ENCODE results near the gene CREB3. TPM values are rescaled to one million over a fixed set of nuclear protein-coding genes. Genes with fewer than 3 reads are reported as not detected.
A peak's percentile ranks its signal among the peaks of the same experiment; 100 is the strongest.

CREB3 gene
- total and polyA plus RNA-seq, 2 donors from 2014 or later = 40.5 to 52.0 TPM

DNA sequence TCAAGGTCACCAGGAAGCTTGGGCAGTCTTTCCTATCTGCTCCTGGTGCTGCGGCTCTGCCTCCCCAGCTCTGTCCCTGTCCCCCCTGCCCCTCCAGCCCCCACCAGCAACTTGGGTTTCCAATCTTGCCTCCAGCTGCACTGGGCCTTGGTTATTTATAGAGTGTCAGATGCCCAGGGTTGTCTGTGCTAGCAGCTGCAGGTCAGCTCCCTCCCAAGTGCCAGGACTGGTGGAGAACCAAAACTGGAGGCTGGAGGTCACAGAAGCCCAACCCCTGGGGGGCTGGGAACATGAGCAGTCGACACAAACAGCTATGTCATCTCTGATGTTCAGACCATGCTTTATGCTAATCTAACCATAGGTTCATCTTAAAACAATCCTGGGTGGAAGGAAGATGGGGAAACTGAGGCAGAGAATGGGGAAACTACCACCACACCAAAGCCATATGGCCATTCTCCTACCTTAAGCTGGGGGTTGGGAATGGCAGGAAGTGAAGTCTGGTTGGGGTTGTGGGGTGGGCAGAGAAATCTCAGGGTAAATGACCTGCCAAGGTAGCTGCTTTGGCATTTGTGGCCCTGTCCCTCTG, 44.4 kb upstream of the CREB3 start:
- no peak for DNase-seq
- no peak for FAIRE-seq
- no peak overlapping the region for H3K27ac ChIP-seq (ENCODE audit: low read depth in 2 of 2, low read length in 2 of 2)
- intact Hi-C loops (cut with DNase I) = no loop called here
- TF ChIP-seq, protein P1, sequence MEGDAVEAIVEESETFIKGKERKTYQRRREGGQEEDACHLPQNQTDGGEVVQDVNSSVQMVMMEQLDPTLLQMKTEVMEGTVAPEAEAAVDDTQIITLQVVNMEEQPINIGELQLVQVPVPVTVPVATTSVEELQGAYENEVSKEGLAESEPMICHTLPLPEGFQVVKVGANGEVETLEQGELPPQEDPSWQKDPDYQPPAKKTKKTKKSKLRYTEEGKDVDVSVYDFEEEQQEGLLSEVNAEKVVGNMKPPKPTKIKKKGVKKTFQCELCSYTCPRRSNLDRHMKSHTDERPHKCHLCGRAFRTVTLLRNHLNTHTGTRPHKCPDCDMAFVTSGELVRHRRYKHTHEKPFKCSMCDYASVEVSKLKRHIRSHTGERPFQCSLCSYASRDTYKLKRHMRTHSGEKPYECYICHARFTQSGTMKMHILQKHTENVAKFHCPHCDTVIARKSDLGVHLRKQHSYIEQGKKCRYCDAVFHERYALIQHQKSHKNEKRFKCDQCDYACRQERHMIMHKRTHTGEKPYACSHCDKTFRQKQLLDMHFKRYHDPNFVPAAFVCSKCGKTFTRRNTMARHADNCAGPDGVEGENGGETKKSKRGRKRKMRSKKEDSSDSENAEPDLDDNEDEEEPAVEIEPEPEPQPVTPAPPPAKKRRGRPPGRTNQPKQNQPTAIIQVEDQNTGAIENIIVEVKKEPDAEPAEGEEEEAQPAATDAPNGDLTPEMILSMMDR (IDR thresholded peaks at IDR 0.05; ENCODE audit: borderline replicate concordance, extremely low read depth, insufficient read depth) = no peak
- H3K4me3 ChIP-seq (ENCODE audit: low read length in 3 of 3) = peak overlapping the region in 1 of 3 donors; percentile 17
- H3K4me1 ChIP-seq (ENCODE audit: control insufficient read depth in 2 of 3, insufficient read depth in 2 of 3, low read depth in 1 of 3, low read length in 3 of 3) = peaks cover 0 to 6% (median 0%) of the 10 kb centered on the region in 3 donors
- no peak overlapping the region for H3K9ac ChIP-seq (ENCODE audit: low read length in 3 of 3)
- peaks cover 0 to 2% (median 0%) of the 10 kb centered on the region in 3 donors for H3K36me3 ChIP-seq (ENCODE audit: control insufficient read depth in 2 of 3, insufficient read depth in 3 of 3, low read length in 3 of 3)
- H3K9me3 ChIP-seq (ENCODE audit: control insufficient read depth in 2 of 3, insufficient read depth in 1 of 3, low read length in 3 of 3) = no peaks in the 10 kb centered on the region
- no peaks in the 10 kb centered on the region for H3K27me3 ChIP-seq (ENCODE audit: control insufficient read depth, insufficient read depth, low read length)

DNA sequence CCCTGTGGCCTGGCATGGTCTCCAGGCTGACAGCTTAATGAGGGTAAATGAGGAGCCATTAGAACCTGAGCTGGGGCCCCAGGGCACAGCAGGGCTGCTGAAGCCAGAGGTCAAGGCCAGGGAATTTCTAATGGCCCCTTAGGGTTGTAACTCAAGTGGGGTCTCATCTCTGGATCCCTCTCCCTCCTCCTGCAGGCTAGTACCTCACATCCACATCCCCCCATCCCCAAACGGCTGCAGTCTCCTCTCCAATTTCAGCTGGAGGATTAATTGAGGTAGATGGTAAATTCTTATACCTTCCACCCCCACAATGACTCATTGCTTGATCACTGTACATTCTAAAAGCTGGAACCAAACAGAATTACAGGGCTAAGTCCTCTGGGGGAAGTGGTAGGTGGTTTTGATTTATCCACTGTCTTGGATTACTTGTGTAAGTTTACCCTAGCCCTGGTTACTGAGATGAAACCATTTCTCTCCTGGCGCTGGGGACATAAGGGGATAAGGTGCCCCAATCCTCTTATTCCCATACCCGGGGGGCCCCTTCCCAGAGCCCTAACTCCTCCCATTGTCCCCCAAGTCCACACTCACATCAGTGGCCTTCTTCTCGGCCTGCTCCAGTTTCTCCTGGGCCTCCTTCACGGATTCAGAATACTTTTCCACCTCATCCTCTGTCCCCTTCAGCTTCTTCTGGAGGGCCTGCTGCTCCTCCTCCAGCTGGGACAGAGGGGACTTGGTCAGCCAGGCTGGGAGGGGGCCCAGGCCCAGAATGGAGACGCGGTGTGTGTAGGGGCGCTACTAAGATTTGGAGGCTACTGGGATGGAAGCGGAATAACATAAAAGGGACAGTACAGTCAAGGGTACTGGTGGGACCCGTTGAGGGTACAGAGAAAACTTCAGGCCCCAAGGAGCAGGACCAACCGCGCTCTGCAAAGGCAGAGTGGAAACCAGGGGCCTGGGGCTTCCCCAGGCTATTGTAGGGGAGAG, 43.6 kb upstream of the CREB3 start:
- FAIRE-seq (no peak), DNase-seq (peak in 2 of 5 donors; percentile 0 to 54)
- Histone ChIP-seq H3K9ac (ENCODE audit: low read length in 3 of 3) (peak overlapping the region in 2 of 3 donors; percentile 23 to 65), H3K9me3 (ENCODE audit: control insufficient read depth in 2 of 3, insufficient read depth in 1 of 3, low read length in 3 of 3) (no peaks in the 10 kb centered on the region), H3K4me3 (ENCODE audit: low read length in 3 of 3) (peak overlapping the region; percentile 40 to 74 (median 40)), H3K36me3 (ENCODE audit: control insufficient read depth in 2 of 3, insufficient read depth in 3 of 3, low read length in 3 of 3) (peaks cover 0 to 2% (median 0%) of the 10 kb centered on the region in 3 donors), H3K27me3 (ENCODE audit: control insufficient read depth, insufficient read depth, low read length) (no peaks in the 10 kb centered on the region), H3K27ac (ENCODE audit: low read depth in 2 of 2, low read length in 2 of 2) (peak overlapping the region; percentile 76 to 85), H3K4me1 (ENCODE audit: control insufficient read depth in 2 of 3, insufficient read depth in 2 of 3, low read depth in 1 of 3, low read length in 3 of 3) (peaks cover 0 to 6% (median 0%) of the 10 kb centered on the region in 3 donors)
- TF ChIP-seq, protein P1 (IDR thresholded peaks at IDR 0.05; ENCODE audit: borderline replicate concordance, extremely low read depth, insufficient read depth) = no peak
- intact Hi-C loops (cut with DNase I) = no loop called here

DNA sequence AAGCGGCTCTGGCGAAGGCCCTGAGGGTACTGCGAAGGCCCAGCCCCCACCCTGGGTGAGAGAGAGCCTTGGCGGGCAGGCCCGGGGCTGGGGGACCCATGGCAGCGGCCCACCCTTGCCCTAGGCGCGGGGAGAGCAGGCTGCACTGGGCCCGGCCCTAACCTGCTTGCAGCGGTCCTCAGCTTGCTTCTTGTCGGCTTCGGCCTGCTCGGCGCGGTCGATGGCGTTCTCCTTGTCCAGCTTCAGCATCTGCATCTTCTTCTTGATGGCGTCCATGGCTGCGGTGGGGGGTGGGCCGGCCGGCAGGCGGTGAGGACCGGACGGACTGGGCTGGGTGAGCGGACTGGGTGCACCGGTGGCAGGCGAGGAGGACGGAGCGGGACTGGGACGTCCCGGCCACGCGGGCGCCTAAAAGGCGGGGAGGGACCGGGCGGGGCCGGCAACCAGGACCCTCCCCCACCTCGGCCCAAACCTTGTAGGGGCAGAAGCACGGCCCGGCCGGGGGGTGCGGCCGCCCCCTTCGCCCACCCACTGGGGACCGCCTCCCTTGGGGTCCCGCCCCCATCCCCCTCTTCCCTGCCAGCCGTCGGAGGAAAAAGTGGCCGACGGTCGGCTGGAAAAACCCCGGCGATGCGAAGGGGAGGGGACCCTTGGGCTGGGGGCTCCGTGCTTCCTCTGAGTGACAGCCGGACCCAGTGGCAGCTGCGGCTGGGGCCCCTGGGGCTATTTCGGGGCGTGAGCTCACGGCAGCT, 42.7 kb upstream of the CREB3 start, which contains the start of gene TPM2:
TPM2 (minus strand) TSS at position 384 of the 752 bp plus-strand sequence; CDS start at position 276, 108 bp downstream.
- no peak for FAIRE-seq
- H3K9ac ChIP-seq (ENCODE audit: low read length in 3 of 3) = peak within 1 kb of the TSS; percentile 10 to 69 (median 55)
- peak in 4 of 5 donors; percentile 57 to 95 (median 79) for DNase-seq
- TF ChIP-seq, protein P1 (IDR thresholded peaks at IDR 0.05; ENCODE audit: borderline replicate concordance, extremely low read depth, insufficient read depth) = no peak
- peak within 1 kb of the TSS; percentile 85 to 95 for H3K27ac ChIP-seq (ENCODE audit: low read depth in 2 of 2, low read length in 2 of 2)
- H3K4me1 ChIP-seq (ENCODE audit: control insufficient read depth in 2 of 3, insufficient read depth in 2 of 3, low read depth in 1 of 3, low read length in 3 of 3) = peaks cover 0 to 6% (median 0%) of the 10 kb centered on the region in 3 donors
- no peaks in the 10 kb centered on the region for H3K9me3 ChIP-seq (ENCODE audit: control insufficient read depth in 2 of 3, insufficient read depth in 1 of 3, low read length in 3 of 3)
- H3K36me3 ChIP-seq (ENCODE audit: control insufficient read depth in 2 of 3, insufficient read depth in 3 of 3, low read length in 3 of 3) = peaks cover 0 to 2% (median 0%) of the 10 kb centered on the region in 3 donors
- H3K4me3 ChIP-seq (ENCODE audit: low read length in 3 of 3) = peak within 1 kb of the TSS; percentile 45 to 74 (median 66)
- intact Hi-C loops (cut with DNase I) = no loop called here
- no peaks in the 10 kb centered on the region for H3K27me3 ChIP-seq (ENCODE audit: control insufficient read depth, insufficient read depth, low read length)
